NCI-H526 treated with DMSO at 0.1 percent for 48 hours (cell line): ENCODE measurements around the gene FAM120B.

Source experiments
- DNase-seq: peaks from one replicate; lab custom pipeline; 2025; lab: John Stamatoyannopoulos, UW

FAM120B gene

GRCh38 chr6:170420791-170421776, 114.5 kb downstream of the FAM120B start:
- DNase-seq = no peak

- DNase-seq = no peak
Measured at GRCh38 chr6:170421921-170422320, 115.4 kb downstream of the FAM120B start.

- DNase-seq = no peak
Measured at GRCh38 chr6:170423030-170423429, 116.5 kb downstream of the FAM120B start.

- no peak for DNase-seq
Measured at GRCh38 chr6:170423814-170424603, 117.5 kb downstream of the FAM120B start.

GRCh38 chr6:170424604-170425126, 118.1 kb downstream of the FAM120B start:
- no peak for DNase-seq

GRCh38 chr6:170429450-170429849, 122.9 kb downstream of the FAM120B start:
- no peak for DNase-seq

GRCh38 chr6:170433163-170434116, 126.9 kb downstream of the FAM120B start:
- DNase-seq = no peak

GRCh38 chr6:170434117-170434820, 127.7 kb downstream of the FAM120B start:
- peak; percentile 5 for DNase-seq

GRCh38 chr6:170434821-170435155, 128.2 kb downstream of the FAM120B start:
- no peak for DNase-seq

GRCh38 chr6:170435766-170436165, 129.2 kb downstream of the FAM120B start:
- no peak for DNase-seq

- DNase-seq = no peak
Measured at GRCh38 chr6:170436209-170436809, 129.8 kb downstream of the FAM120B start.

GRCh38 chr6:170437719-170438401, 131.3 kb downstream of the FAM120B start:
- DNase-seq = no peak

GRCh38 chr6:170438402-170438753, 131.8 kb downstream of the FAM120B start:
- DNase-seq = peak; percentile 93

GRCh38 chr6:170438861-170439260, 132.3 kb downstream of the FAM120B start:
- DNase-seq = no peak

GRCh38 chr6:170439366-170440361, 133.1 kb downstream of the FAM120B start:
- DNase-seq = no peak

GRCh38 chr6:170440437-170440836, 133.9 kb downstream of the FAM120B start:
- no peak for DNase-seq

- DNase-seq = no peak
Measured at GRCh38 chr6:170441316-170441715, 134.8 kb downstream of the FAM120B start.

GRCh38 chr6:170442596-170442995, 136.0 kb downstream of the FAM120B start:
- DNase-seq = no peak
